ENCODE results near the gene MORN5.

The MORN5 gene

DNA sequence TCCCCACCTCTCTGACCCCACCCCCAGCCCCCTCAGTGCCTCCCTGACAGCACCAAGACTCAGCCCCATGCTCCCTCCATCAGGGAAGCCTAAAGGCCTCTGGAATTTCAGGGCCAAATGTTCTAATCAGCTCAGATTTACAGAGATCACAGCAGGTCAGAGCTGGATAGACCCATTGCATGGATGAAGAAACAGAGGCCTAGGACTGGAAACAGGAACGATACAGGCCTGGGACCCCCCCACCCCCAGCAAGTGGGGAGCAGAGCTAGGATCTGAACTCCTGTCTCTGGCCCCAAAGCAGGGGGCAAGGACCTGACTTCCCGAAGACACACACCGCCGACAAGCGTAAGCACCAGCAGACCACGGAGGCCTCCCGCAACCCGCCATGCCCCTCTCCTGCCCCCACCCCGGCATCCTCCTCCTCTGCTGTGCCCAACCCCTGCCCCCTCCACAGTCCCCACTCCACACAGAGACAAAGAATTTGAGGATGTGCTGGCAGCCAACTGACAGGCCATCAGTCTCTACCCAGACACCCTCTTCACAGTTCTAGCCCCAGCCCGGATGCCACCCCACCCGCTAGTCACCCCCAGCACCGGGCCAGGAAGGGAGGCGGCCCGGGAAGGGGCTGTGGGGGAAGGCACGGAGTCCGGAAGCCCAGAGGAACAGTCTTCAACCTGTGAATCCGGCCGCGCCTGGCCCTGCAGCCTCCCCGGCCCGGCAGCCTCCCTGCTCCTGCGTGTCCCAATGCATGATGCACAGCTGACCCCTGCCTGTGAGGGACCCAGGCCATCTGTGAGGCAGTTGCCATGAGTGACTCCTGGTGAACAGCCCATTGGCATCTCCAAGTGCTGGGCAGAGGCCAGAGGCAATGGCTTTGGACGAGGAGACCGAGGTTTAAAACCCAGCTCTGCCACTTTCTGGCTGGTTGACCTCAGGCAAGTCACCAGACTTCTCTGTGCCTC is 31.4 kb upstream of the MORN5 start:
- no peaks in the 10 kb centered on the region for H3K27me3 ChIP-seq (ENCODE audit: low read depth)
- in situ Hi-C loops (cut with MboI; ENCODE audit: low sequenced_read_pairs), result no loop called here
- H3K9me3 ChIP-seq, result no peaks in the 10 kb centered on the region
- H3K4me1 ChIP-seq, result no peaks in the 10 kb centered on the region
- H3K36me3 ChIP-seq (replicated peaks), result no peaks in the 10 kb centered on the region
- no peak overlapping the region for H3K4me3 ChIP-seq
- DNase-seq (ENCODE audit: low spot score in 2 of 2), result no peak

DNA sequence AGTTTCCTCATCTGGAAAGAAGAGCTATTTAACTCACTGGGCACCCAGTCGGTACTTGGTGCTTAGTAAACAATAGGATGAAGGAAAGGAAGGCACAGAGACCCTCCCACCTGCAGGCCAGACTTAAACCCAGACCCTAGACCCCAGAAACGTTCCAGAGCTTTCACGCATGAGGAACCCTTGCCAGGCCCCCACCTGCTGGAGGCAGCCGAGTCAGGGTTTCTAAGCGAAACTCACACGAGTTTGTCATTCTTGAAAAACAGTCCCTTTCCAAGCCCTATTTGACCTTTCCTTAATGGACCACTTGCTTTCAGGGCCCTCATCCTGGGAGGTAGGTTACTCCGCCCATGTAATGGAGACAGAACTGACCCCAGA is 30.8 kb upstream of the MORN5 start:
- in situ Hi-C loops (cut with MboI; ENCODE audit: low sequenced_read_pairs), result no loop called here
- Histone ChIP-seq H3K4me3 (no peak overlapping the region), H3K36me3 (replicated peaks) (no peaks in the 10 kb centered on the region), H3K9me3 (no peaks in the 10 kb centered on the region), H3K27me3 (ENCODE audit: low read depth) (no peaks in the 10 kb centered on the region), H3K4me1 (no peaks in the 10 kb centered on the region)
- DNase-seq (ENCODE audit: low spot score in 2 of 2), result no peak

DNA sequence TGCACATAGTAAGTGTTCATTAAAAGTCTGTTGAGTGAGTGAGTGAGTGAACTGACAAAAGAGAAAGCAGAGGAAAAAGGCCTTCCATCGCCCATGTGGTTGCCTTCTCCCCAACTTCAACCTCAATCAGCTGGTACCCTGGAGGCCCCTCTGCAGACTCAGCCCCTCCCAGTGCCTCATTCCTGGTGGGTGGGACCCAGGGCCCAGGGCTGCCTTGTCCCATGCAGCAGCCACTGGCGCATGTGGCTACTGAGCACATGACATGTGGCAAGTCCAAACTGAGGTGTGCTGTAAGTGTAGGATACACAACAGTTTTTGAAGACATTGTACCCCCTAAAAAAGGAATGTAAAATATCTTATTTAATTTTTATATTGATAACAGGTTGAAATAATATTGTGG is 29.7 kb upstream of the MORN5 start:
- no peak overlapping the region for H3K4me3 ChIP-seq
- no peaks in the 10 kb centered on the region for H3K9me3 ChIP-seq
- H3K4me1 ChIP-seq, result peaks cover 2% of the 10 kb centered on the region; the same call in 1 of the 2 replicates
- no peak for DNase-seq (ENCODE audit: low spot score in 2 of 2)
- H3K27me3 ChIP-seq (ENCODE audit: low read depth), result no peaks in the 10 kb centered on the region
- in situ Hi-C loops (cut with MboI; ENCODE audit: low sequenced_read_pairs), result no loop called here
- no peaks in the 10 kb centered on the region for H3K36me3 ChIP-seq (replicated peaks)

- no peak for DNase-seq (ENCODE audit: low spot score in 2 of 2)
- H3K27me3 ChIP-seq (ENCODE audit: low read depth), result no peaks in the 10 kb centered on the region
- H3K9me3 ChIP-seq, result no peaks in the 10 kb centered on the region
- H3K4me1 ChIP-seq, result peaks cover 6% of the 10 kb centered on the region; the same call in 1 of the 2 replicates
- no peak overlapping the region for H3K4me3 ChIP-seq
- in situ Hi-C loops (cut with MboI; ENCODE audit: low sequenced_read_pairs), result no loop called here
- H3K36me3 ChIP-seq (replicated peaks), result no peaks in the 10 kb centered on the region
Measured at GRCh38 chr9:122130837-122131236, 28.9 kb upstream of the MORN5 start.

- peak in 1 of 2 experiments; percentile 37 for DNase-seq (ENCODE audit: low spot score in 2 of 2)
- no peak overlapping the region for H3K4me3 ChIP-seq
- no peaks in the 10 kb centered on the region for H3K27me3 ChIP-seq (ENCODE audit: low read depth)
- no peaks in the 10 kb centered on the region for H3K9me3 ChIP-seq
- no peaks in the 10 kb centered on the region for H3K36me3 ChIP-seq (replicated peaks)
- in situ Hi-C loops (cut with MboI; ENCODE audit: low sequenced_read_pairs), result no loop called here
- peaks cover 6% of the 10 kb centered on the region; the same call in 1 of the 2 replicates for H3K4me1 ChIP-seq
Measured at GRCh38 chr9:122131401-122132001, 28.2 kb upstream of the MORN5 start.

GRCh38 chr9:122132539-122132938 is 27.2 kb upstream of the MORN5 start:
- peaks cover 6% of the 10 kb centered on the region; the same call in 1 of the 2 replicates for H3K4me1 ChIP-seq
- in situ Hi-C loops (cut with MboI; ENCODE audit: low sequenced_read_pairs), result no loop called here
- no peaks in the 10 kb centered on the region for H3K27me3 ChIP-seq (ENCODE audit: low read depth)

GRCh38 chr9:122133263-122133983 is 26.3 kb upstream of the MORN5 start:
- no peaks in the 10 kb centered on the region for H3K36me3 ChIP-seq (replicated peaks)
- H3K27me3 ChIP-seq (ENCODE audit: low read depth), result no peaks in the 10 kb centered on the region
- H3K4me3 ChIP-seq, result no peak overlapping the region
- in situ Hi-C loops (cut with MboI; ENCODE audit: low sequenced_read_pairs), result no loop called here
- H3K4me1 ChIP-seq, result peaks cover 6% of the 10 kb centered on the region; the same call in 1 of the 2 replicates
- no peak for DNase-seq (ENCODE audit: low spot score in 2 of 2)
- H3K9me3 ChIP-seq, result no peaks in the 10 kb centered on the region

More at GRCh38 chr9:122132539-122132938, 27.2 kb upstream of the MORN5 start:
- H3K4me3 ChIP-seq, result no peak overlapping the region
- H3K9me3 ChIP-seq, result no peaks in the 10 kb centered on the region
- DNase-seq (ENCODE audit: low spot score in 2 of 2), result no peak
- no peaks in the 10 kb centered on the region for H3K36me3 ChIP-seq (replicated peaks)

DNA sequence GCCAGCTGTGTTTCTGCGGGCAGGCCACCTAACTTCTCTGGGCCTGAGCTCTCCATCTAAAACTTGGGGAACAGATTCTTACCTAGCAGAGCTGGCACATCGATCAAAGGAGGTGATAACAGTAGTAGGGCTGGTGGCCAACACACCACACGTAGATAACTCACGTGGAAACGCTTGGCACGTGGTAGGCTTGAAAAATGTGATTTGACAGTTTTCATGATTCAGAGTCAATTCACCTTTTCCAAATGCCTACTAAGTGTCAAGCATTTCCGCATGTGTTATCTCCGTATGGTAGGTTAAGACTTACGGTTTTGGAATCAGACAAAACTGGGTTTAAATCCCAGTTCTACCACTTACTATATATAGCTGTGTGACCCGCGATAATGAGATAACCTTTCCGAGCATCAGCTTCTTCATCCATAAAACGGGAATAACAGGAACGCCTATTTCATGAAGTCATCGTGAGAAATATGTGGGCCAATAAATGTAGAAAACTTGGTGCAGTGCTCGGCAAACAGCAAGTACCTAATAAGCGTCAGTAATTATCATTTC is 25.6 kb upstream of the MORN5 start:
- Histone ChIP-seq H3K36me3 (replicated peaks) (no peaks in the 10 kb centered on the region), H3K9me3 (no peaks in the 10 kb centered on the region), H3K4me1 (peaks cover 6% of the 10 kb centered on the region; the same call in 1 of the 2 replicates), H3K4me3 (no peak overlapping the region), H3K27me3 (ENCODE audit: low read depth) (no peaks in the 10 kb centered on the region)
- no peak for DNase-seq (ENCODE audit: low spot score in 2 of 2)
- in situ Hi-C loops (cut with MboI; ENCODE audit: low sequenced_read_pairs), result no loop called here

- peaks cover 6% of the 10 kb centered on the region; the same call in 1 of the 2 replicates for H3K4me1 ChIP-seq
- H3K27me3 ChIP-seq (ENCODE audit: low read depth), result no peaks in the 10 kb centered on the region
- DNase-seq (ENCODE audit: low spot score in 2 of 2), result peak in 1 of 2 experiments; percentile 39
- H3K9me3 ChIP-seq, result no peaks in the 10 kb centered on the region
- H3K4me3 ChIP-seq, result no peak overlapping the region
- H3K36me3 ChIP-seq (replicated peaks), result no peaks in the 10 kb centered on the region
- in situ Hi-C loops (cut with MboI; ENCODE audit: low sequenced_read_pairs), result no loop called here
Measured at GRCh38 chr9:122134822-122135528, 24.7 kb upstream of the MORN5 start.

GRCh38 chr9:122135529-122135859 is 24.2 kb upstream of the MORN5 start:
- in situ Hi-C loops (cut with MboI; ENCODE audit: low sequenced_read_pairs), result no loop called here
- Histone ChIP-seq H3K36me3 (replicated peaks) (no peaks in the 10 kb centered on the region), H3K4me3 (no peak overlapping the region), H3K27me3 (ENCODE audit: low read depth) (no peaks in the 10 kb centered on the region), H3K9me3 (no peaks in the 10 kb centered on the region), H3K4me1 (peaks cover 6% of the 10 kb centered on the region; the same call in 1 of the 2 replicates)
- DNase-seq (ENCODE audit: low spot score in 2 of 2), result no peak

DNA sequence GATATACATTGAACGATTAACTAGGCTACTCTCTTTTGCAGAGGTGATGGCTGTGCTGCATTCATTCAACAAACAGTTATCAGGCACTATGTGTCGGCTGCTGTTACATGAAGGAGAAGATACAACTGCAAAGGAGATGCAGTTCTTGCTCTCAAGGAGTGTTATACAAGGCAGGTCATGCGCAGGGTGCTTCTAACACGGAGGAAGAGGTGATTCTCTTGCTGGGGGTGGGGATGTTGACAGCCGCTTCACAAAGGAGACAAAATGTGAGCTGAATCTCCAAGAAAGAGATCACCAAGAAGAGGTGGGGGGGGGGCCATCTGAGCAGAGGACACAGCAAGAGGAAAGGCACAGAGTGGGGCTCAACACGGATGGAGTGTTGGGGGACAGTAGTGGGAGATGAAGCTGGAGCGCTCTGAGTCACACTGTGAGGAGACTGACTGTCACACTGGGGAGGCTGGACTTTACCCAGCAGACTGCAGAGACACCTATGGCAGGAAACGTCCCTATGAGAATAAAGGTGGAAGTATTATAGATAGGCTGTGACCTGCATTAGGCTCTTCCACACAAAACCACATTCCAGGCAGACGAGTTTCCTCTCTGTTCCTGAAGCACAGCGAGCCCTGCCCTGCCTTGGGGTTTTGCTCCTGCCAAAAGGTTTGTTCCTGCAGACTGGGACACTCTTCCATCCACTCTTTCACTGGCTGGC is 21.0 kb upstream of the MORN5 start:
- peaks cover 6% of the 10 kb centered on the region; the same call in 1 of the 2 replicates for H3K4me1 ChIP-seq
- H3K36me3 ChIP-seq (replicated peaks), result peaks cover 6% of the 10 kb centered on the region; the same call in 1 of the 2 replicates
- DNase-seq (ENCODE audit: low spot score in 2 of 2), result no peak
- H3K4me3 ChIP-seq, result no peak overlapping the region
- no peaks in the 10 kb centered on the region for H3K27me3 ChIP-seq (ENCODE audit: low read depth)
- in situ Hi-C loops (cut with MboI; ENCODE audit: low sequenced_read_pairs), result no loop called here
- H3K9me3 ChIP-seq, result no peaks in the 10 kb centered on the region

- DNase-seq (ENCODE audit: low spot score in 2 of 2), result no peak
- Histone ChIP-seq H3K9me3 (no peaks in the 10 kb centered on the region), H3K4me3 (no peak overlapping the region), H3K4me1 (no peaks in the 10 kb centered on the region), H3K36me3 (replicated peaks) (peaks cover 23% of the 10 kb centered on the region), H3K27me3 (ENCODE audit: low read depth) (no peaks in the 10 kb centered on the region)
- in situ Hi-C loops (cut with MboI; ENCODE audit: low sequenced_read_pairs), result no loop called here
Measured at GRCh38 chr9:122140368-122141193, 19.1 kb upstream of the MORN5 start.
